ENCODE data around the gene TRAF3IP3.

TRAF3IP3 gene

DNA sequence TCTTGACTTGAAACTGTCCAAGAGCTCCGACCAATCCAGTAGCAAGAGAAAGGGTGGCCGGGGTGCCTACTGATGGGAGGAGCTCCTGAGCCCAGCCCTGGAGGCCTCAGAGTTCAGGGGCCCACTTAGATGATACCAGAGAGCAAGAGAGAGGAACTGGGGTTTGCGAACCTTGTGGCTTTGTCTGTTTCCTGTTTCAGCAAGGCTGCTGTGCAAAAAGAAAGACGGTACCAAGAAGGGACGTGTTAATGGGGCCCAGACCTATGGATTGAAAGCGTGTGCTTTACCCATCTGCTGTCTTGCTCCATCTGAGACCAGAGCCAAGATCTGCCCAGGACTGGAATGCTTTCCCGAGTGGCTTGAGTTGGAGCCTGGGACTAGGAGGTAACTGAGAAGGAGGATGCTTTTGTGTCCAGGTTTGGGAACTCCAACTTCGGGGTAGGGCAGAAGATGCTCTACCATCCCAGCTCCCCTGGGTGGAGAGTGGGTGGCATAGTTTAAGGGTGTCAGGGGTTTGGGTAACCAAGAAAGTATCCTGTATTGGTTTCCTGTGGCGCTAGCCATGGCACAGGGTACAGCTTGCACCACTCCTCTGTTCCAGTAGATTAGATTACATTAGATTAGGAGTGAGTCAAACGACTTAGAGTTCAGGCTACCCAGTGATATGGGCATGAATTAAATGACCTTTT, at the start of gene TRAF3IP3:
Gene TRAF3IP3 (plus strand): TSS at position 128 of the 689 bp plus-strand sequence. CDS start 3,987 bp downstream, outside the sequence.
- DNase-seq (ENCODE audit: low read depth), result peak; percentile 55

GRCh38 chr1:209706622-209707021, 49.2 kb upstream of the TRAF3IP3 start:
- DNase-seq (ENCODE audit: low read depth), result no peak

GRCh38 chr1:209707308-209707707, 48.5 kb upstream of the TRAF3IP3 start:
- DNase-seq (ENCODE audit: low read depth), result no peak

DNA sequence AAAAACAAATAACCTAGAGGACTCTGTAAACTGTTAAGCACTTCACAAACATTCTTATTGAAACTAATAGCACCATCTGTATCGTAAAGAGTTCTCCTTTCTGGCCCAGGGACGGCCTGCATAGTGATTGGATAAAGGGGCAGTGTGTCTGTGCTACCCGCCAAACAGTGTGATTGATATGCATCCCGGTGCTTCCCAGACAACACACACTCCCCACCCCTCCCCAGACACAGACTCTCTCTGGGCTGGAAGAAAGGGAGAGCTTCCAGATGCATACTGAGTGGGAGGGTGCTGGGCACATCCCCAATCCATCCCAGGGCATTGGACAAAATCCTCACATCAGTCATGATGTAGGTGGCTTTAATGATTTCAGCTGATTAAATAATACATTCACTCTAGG, 47.6 kb upstream of the TRAF3IP3 start:
- DNase-seq (ENCODE audit: low read depth), result no peak

DNA sequence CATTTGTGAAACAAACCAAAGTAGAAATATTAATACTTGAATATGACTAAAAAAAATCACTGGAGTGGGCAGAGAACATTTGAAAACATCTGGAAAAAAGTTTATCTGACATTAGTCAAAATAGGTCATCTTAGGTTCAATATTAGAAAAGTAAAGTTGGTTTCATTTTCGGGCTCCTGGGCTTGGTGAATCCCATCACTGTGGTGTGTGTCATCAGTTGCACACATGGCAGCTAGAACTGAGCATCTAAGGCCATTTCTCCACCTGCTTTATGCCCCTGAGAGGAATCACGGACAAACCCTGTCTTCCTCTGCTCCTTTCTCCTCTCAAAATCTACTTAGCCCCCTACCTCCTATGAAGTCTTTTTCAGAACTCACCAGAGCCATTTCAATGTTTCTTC, 45.8 kb upstream of the TRAF3IP3 start:
- no peak for DNase-seq (ENCODE audit: low read depth)

DNA sequence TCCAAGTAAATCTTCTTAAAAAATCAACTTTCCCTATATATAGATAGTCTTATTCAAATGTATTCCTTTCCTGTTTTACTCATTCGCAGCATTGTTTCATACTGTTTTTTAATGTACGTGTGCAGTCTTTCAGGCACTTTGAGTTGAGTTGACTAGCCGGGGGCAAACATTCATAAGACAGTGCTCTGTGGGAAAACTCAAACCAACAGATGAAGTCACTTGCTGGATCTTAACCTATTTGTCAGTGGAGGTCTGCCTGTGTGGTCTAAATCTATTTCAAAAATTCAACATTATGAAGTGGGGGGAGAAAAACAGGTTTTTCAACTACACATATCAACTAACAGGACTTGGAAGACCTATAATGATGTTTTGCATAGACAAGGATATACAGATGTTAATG, 45.0 kb upstream of the TRAF3IP3 start:
- DNase-seq (ENCODE audit: low read depth), result no peak

- DNase-seq (ENCODE audit: low read depth), result no peak
Measured at GRCh38 chr1:209714338-209714737, 41.5 kb upstream of the TRAF3IP3 start.

- DNase-seq (ENCODE audit: low read depth), result no peak
Measured at GRCh38 chr1:209715314-209715713, 40.5 kb upstream of the TRAF3IP3 start.

DNA sequence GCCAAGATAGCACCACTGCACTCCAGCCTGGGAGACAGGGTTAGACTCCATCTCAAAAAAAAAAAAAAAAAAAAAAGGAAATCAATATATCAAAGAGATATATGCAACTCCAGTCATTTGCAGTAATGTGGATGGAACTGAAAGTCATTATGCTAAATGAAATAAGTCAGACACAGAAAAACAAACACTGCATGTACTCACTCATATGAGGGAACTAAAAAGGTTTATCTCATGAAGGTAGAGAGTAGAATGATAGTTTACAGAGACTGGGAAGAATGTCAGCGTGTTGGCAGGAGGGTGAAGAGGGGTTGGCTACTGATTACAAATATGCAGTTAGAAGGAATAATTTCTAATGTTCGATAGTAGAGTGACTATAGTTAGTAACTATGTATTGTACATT, 38.0 kb upstream of the TRAF3IP3 start:
- DNase-seq (ENCODE audit: low read depth), result no peak

GRCh38 chr1:209720326-209720725, 35.5 kb upstream of the TRAF3IP3 start:
- no peak for DNase-seq (ENCODE audit: low read depth)

- no peak for DNase-seq (ENCODE audit: low read depth)
Measured at GRCh38 chr1:209720826-209721225, 35.0 kb upstream of the TRAF3IP3 start.

DNA sequence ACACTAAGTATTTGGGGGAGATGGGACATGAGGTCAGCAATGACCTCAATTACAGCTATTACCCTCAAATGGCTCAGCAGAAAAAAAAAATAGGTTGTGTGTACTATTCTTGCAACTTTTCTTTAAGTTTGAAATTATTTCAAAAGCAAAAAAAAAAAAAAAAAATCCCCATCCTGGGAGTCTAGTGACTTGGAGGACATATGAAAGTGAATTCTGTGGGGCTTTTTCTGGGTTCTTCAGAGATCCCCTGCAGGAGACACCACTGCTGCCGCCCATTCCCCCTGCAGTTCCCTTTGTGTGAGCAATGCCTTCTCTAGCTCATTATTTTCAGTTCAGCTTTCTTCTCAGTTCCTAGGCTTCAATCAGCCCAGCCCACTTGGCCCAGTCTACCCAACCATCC, 34.5 kb upstream of the TRAF3IP3 start:
- DNase-seq (ENCODE audit: low read depth), result no peak

DNA sequence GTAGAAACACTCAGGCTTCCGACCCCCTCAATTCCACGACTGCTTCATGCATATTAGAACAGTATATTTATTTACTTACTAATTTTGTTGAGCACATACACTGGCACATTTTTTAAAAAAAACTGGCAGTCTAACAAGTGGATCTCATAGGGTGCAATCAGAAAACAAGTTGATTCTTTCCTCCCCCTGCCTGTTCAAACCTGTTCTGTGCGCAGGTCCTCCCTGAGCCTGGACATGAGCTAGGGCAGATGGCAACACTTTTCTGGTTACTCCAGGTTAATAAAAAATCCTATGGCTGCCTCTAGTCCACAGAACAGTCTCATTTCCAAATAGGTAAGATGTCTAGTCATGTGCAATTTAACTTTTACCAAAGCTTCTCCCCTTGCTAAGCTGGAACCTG, 32.6 kb upstream of the TRAF3IP3 start:
- no peak for DNase-seq (ENCODE audit: low read depth)

- DNase-seq (ENCODE audit: low read depth), result no peak
Measured at GRCh38 chr1:209723756-209724693, 31.8 kb upstream of the TRAF3IP3 start.

- DNase-seq (ENCODE audit: low read depth), result no peak
Measured at GRCh38 chr1:209727286-209727685, 28.6 kb upstream of the TRAF3IP3 start.

- no peak for DNase-seq (ENCODE audit: low read depth)
Measured at GRCh38 chr1:209727785-209728184, 28.1 kb upstream of the TRAF3IP3 start.

DNA sequence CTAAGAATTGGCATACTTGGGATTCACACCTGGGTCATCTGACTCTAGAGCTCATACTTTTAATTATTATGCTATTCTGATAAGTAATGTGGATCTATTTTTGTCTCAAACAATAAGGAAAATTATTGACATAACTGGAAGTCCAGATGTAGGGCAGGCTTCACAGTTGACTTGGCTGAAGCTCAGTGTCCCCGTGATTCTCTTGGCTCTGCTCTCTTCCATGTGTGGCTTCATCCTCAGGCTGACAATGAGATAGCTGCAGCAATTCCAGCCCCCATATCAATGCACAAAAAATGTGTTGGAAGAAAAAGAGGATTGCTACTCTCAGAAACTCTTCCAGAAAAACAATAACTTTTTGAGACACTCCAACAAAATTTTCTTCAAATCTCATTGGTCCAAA, 27.4 kb upstream of the TRAF3IP3 start:
- no peak for DNase-seq (ENCODE audit: low read depth)

DNA sequence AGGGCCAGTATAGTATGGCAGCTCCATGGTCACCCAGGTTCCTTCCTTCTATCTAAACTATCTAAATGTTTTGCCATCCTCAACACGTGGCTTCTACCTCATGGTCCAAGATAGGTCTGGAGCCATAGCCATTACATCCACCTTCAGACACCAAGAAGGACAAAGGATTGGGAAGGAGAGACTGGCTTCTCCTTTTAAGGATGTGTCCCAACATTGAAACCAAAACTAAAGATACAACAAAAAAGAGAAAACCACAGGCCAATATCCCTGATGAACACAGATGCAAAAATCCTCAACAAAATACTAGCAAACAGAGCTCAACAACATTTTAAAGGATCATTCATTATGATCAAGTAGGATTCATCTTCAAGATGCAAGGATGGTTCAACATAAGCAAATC, 26.4 kb upstream of the TRAF3IP3 start:
- DNase-seq (ENCODE audit: low read depth), result no peak

DNA sequence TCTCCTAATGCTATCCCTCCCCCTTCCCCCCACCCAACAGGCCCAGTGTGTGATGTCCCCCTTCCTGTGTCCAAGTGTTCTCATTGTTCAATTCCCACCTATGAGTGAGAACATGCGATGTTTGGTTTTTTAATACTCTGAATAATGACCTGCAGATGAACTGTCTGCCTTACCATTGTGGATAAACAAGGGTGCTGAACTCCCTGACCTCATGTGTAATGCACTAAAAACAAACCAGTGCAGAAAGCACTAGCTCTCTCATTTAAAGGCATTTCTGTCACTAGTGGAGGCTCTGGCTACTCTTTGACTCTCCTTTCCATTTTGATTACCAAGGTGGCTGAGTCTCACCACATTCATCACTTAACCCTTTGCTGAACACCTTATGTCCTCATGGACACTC, 23.1 kb upstream of the TRAF3IP3 start:
- DNase-seq (ENCODE audit: low read depth), result no peak

DNA sequence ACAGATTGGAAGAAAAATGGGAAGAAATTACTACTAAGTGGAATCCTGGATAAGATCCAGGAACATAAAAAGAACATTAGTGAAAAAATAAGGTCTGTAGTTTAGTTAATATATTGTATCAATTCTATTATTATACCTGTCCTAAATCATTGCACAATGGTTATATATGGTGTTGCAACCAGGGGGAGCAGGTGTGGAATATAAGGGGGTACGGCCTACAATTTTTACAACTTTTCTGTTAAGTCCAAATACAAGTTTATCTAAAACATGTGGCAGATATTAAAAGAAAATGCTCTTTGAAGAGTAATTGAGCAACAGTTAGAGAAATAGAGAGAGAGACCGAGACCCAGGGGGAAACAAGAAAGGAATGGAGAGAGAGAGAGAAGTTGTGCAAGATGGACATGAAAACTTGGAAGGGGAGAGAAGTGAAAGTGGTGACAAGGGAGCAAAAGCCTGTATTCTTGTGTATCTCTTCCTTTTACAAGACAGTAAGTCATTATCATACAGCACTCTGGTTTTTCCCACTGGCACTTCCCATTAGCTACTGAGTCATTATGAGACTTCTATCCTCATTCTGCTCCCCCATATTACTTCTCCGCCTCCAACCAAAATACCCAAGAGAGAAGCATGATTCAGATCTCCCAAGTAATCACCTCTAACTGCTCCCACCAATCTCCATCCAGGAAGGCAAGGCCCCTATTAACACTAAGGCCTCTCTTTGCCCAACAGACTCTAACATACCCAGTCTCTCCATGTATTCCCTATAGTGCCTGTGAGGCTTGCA, 22.3 kb upstream of the TRAF3IP3 start:
- DNase-seq (ENCODE audit: low read depth), result no peak

GRCh38 chr1:209736490-209737117, 19.2 kb upstream of the TRAF3IP3 start:
- no peak for DNase-seq (ENCODE audit: low read depth)

GRCh38 chr1:209737118-209737505, 18.7 kb upstream of the TRAF3IP3 start:
- DNase-seq (ENCODE audit: low read depth), result no peak

Measured in activated T-helper 9 cell treated with anti-CD3 and anti-CD28 coated beads, Interleukin-2, amount 50 U/mL, for 16 hours (primary cell).